Stimulated activated naive CD4-positive, alpha-beta T cell treated with Interleukin-2 at 50 U/mL for 16 hours (primary cell): Measurements from ENCODE around the gene DUSP18.
"Not testable (repeated sequence)": the region's sequence is repeated elsewhere in the genome, so short reads cannot be mapped to it uniquely, and the experiment has no call there.

ENCODE experiments used
- DNase-seq: peaks from one replicate; lab custom pipeline; 2025; lab: John Stamatoyannopoulos, UW

Gene DUSP18

GRCh38 chr22:30640361-30640760 lies 27.3 kb downstream of the DUSP18 start:
- DNase-seq, result no peak

- no peak for DNase-seq
Measured at GRCh38 chr22:30637701-30638114, 30.0 kb downstream of the DUSP18 start.

GRCh38 chr22:30636226-30637077 lies 31.2 kb downstream of the DUSP18 start:
- DNase-seq, result no peak

- DNase-seq, result peak; percentile 90
Measured at GRCh38 chr22:30635273-30636225, 32.1 kb downstream of the DUSP18 start, which contains the start of gene SLC35E4. Gene SLC35E4 (plus strand): TSS chr22:30635781. CDS start chr22:30636451, 670 bp downstream.

GRCh38 chr22:30634471-30635233 lies 33.0 kb downstream of the DUSP18 start:
- peak; percentile 84 for DNase-seq

- not testable (repeated sequence) for DNase-seq
Measured at GRCh38 chr22:30631469-30631868, 36.2 kb downstream of the DUSP18 start.

GRCh38 chr22:30628491-30628890 lies 39.2 kb downstream of the DUSP18 start:
- no peak for DNase-seq

GRCh38 chr22:30627471-30627870 lies 40.2 kb downstream of the DUSP18 start:
- no peak for DNase-seq

- DNase-seq, result no peak
Measured at GRCh38 chr22:30626413-30626812, 41.3 kb downstream of the DUSP18 start.

- DNase-seq, result not testable (repeated sequence)
Measured at GRCh38 chr22:30619909-30620308, 47.8 kb downstream of the DUSP18 start.

- no peak for DNase-seq
Measured at GRCh38 chr22:30617819-30618218, 49.9 kb downstream of the DUSP18 start.

- DNase-seq, result no peak
Measured at GRCh38 chr22:30615543-30615954, 52.1 kb downstream of the DUSP18 start.

- no peak for DNase-seq
Measured at GRCh38 chr22:30614879-30615278, 52.8 kb downstream of the DUSP18 start.

- no peak for DNase-seq
Measured at GRCh38 chr22:30614268-30614667, 53.4 kb downstream of the DUSP18 start.

GRCh38 chr22:30612789-30613188 lies 54.9 kb downstream of the DUSP18 start:
- DNase-seq, result no peak
